Right lobe of liver (tissue), 6 donors: ENCODE data around the gene YWHAH. TPM values are rescaled to one million over a fixed set of nuclear protein-coding genes. Genes with fewer than 3 reads are reported as not detected.

Experiments used
- ATAC-seq, 4 donors: fragments of 200-7000 bp; cut with Tn5 transposase; one replicate each; pipeline ENCODE4 v1.9.1; 2020; ENCODE audit warnings: mild to moderate bottlenecking in 4 of 4, moderate library complexity in 4 of 4
- DNase-seq, 3 donors: peaks; one replicate each; pipeline ENCODE4 v3.0.0-alpha.2; 2020
- H3K27ac ChIP-seq, 3 donors: fragments of 200-600 bp; one replicate each; pipeline ENCODE4 v1.8.0; 2022
- H3K27me3 ChIP-seq, 2 donors: fragments of 200-600 bp; one replicate each; pipeline ENCODE4 v1.8.0; 2022
- H3K36me3 ChIP-seq, 4 donors: fragments of 200-600 bp; sonication (generic) in 1 of 4; one replicate each; pipeline versions ENCODE4 v1.5.1 to v1.8.0; 2017 to 2022; ENCODE audit warnings: control low read depth in 1 of 4
- H3K4me1 ChIP-seq, 4 donors: fragments of 200-600 bp; sonication (generic) in 1 of 4; one replicate each; pipeline versions ENCODE4 v1.5.1 to v1.8.0; 2017 to 2022; ENCODE audit warnings: control low read depth in 1 of 4
- H3K4me3 ChIP-seq, 3 donors: fragments of 200-600 bp; one replicate each; pipeline ENCODE4 v1.8.0; 2022
- H3K9me3 ChIP-seq, 4 donors: fragments of 200-600 bp; sonication (generic) in 1 of 4; one replicate each; pipeline versions ENCODE4 v1.5.1 to v1.8.0; 2017 to 2022; ENCODE audit warnings: control low read depth in 1 of 4
- CTCF ChIP-seq, 4 donors: fragments of 200-600 bp in 3 of 4; fragments of 450-650 bp in 1 of 4; IDR thresholded peaks; one replicate each; pipeline versions ENCODE4 v1.5.1 to v1.8.0; 2016 to 2022; ENCODE audit warnings: antibody characterized with exemption in 4 of 4, mild to moderate bottlenecking in 2 of 4
- POLR2A ChIP-seq: fragments of 450-650 bp; IDR thresholded peaks from one replicate; pipeline ENCODE4 v1.6.1; 2017; ENCODE audit warnings: antibody characterized with exemption, mild to moderate bottlenecking
- WGBS: methylation state at CpG from one replicate; pipeline ENCODE4 v1.1.6; 2018; ENCODE audit warnings: low coverage, low lambda C conversion rate; ENCODE audit not compliant: insufficient coverage; ENCODE audit errors: missing lambda C conversion rate; 5-methylcytosine and 5-hydroxymethylcytosine counted together
- intact Hi-C, 2 donors: fragments of 100-400 bp; cut with DNase I; formaldehyde crosslinking; loops; one replicate each; pipeline versions ENCODE4 v1.11.2 to v1.14.1; 2022
- total RNA-seq, 6 experiments: library from RNA; depleted of rRNA in 2 of 6; stranded (reverse); fragments of >200 nt in 2 of 6; fragmentation: NEBNext Ultra II Directional in 3 of 6; extraction: Animal tissue kit (Norgen Biotek cat#: 25700) in 3 of 6; gene quantifications; one replicate each; pipeline versions ENCODE4 v1.1.0 to v1.2.4, GENCODE V29; 2016 to 2023
- donor health status: DM: no; HTN: yes; CAD: no.
- donor health status: DM: no; HTN: no; CAD: no.
- donor health status: DM: no; HTN: no; CAD: no.
- donor health status: DM: no; HTN: yes; CAD: no.
- donor health status: DM: no; HTN: yes; CAD: no.

YWHAH gene
- total RNA-seq, 6 experiments from 2014 or later, result 35.8 to 97.5 (median 59.1) TPM

GRCh38 chr22:31898926-31899325 lies 45.4 kb upstream of the YWHAH start:
- DNase-seq (no peak), ATAC-seq (no peak)
- H3K27ac ChIP-seq, result no peak overlapping the region
- no peak for TF ChIP-seq CTCF (IDR thresholded peaks at IDR 0.05)
- TF ChIP-seq POLR2A, result no peak
- no peaks in the 10 kb centered on the region for H3K9me3 ChIP-seq
- no peaks in the 10 kb centered on the region for H3K4me1 ChIP-seq
- intact Hi-C loops, result no loop called here
- peaks cover 0 to 41% (median 14%) of the 10 kb centered on the region in 4 donors for H3K36me3 ChIP-seq
- WGBS, result 100% methylated on average over 2 of the region's 2 CpGs
- H3K27me3 ChIP-seq, result no peaks in the 10 kb centered on the region
- no peak overlapping the region for H3K4me3 ChIP-seq

GRCh38 chr22:31899669-31900068 lies 44.7 kb upstream of the YWHAH start:
- ATAC-seq (no peak), DNase-seq (no peak)
- H3K27me3 ChIP-seq, result no peaks in the 10 kb centered on the region
- H3K9me3 ChIP-seq, result no peaks in the 10 kb centered on the region
- no peak for TF ChIP-seq POLR2A
- no peak for TF ChIP-seq CTCF (IDR thresholded peaks at IDR 0.05)
- H3K36me3 ChIP-seq, result peaks cover 0 to 37% (median 15%) of the 10 kb centered on the region in 4 donors
- no peaks in the 10 kb centered on the region for H3K4me1 ChIP-seq
- intact Hi-C loops, result no loop called here
- no peak overlapping the region for H3K4me3 ChIP-seq
- WGBS, result 91% methylated on average over 4 of the region's 4 CpGs
- H3K27ac ChIP-seq, result no peak overlapping the region

- H3K27ac ChIP-seq, result no peak overlapping the region
- ATAC-seq (peak in 2 of 4 donors; percentile 36 to 61), DNase-seq (no peak)
- H3K27me3 ChIP-seq, result no peaks in the 10 kb centered on the region
- intact Hi-C loops, result no loop called here
- H3K36me3 ChIP-seq, result peaks cover 0 to 38% (median 16%) of the 10 kb centered on the region in 4 donors
- TF ChIP-seq POLR2A, result no peak
- no peak for TF ChIP-seq CTCF (IDR thresholded peaks at IDR 0.05)
- H3K4me3 ChIP-seq, result no peak overlapping the region
- 79% methylated on average over 5 of the region's 6 CpGs for WGBS
- no peaks in the 10 kb centered on the region for H3K9me3 ChIP-seq
- H3K4me1 ChIP-seq, result no peaks in the 10 kb centered on the region
Measured at GRCh38 chr22:31901388-31902137, 42.8 kb upstream of the YWHAH start.

GRCh38 chr22:31904651-31905050 lies 39.7 kb upstream of the YWHAH start:
- no peaks in the 10 kb centered on the region for H3K9me3 ChIP-seq
- H3K27ac ChIP-seq, result no peak overlapping the region
- DNase-seq, result no peak
- no peak for ATAC-seq
- no peak overlapping the region for H3K4me3 ChIP-seq
- H3K4me1 ChIP-seq, result no peaks in the 10 kb centered on the region
- 94% methylated on average over 3 of the region's 3 CpGs for WGBS
- intact Hi-C loops, result no loop called here
- TF ChIP-seq CTCF (IDR thresholded peaks at IDR 0.05) (no peak), POLR2A (no peak)
- peaks cover 0 to 28% (median 6%) of the 10 kb centered on the region in 4 donors for H3K36me3 ChIP-seq
- no peaks in the 10 kb centered on the region for H3K27me3 ChIP-seq
